ENCODE measurements around the gene ZNRF4. TPM values are rescaled to one million over a fixed set of nuclear protein-coding genes. Genes with fewer than 3 reads are reported as not detected.

The ZNRF4 gene
- total RNA-seq, 4 donors from 2014 or later: not detected

DNA sequence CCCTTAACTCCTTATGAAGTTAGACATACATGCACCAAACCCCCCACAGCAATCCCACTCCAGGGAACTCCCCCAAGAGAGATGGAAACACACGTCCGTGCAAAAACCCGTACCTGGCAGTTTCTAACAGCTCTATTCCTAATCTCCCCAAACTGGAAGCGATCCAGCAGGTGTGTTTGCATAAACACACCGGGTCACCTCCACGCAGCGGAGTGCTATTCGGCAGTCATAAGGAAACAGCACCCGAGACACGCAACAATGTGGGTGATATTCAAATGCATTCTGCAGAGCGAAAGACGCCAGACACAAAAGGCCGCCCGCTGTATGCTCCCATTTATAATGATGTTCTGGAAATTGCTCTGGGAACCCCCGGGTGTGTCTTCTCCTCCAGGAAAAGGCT is 6.8 kb upstream of the ZNRF4 start:
- H3K27me3 ChIP-seq: peaks cover 0 to 69% (median 3%) of the 10 kb centered on the region in 4 donors
- peaks cover 0 to 6% (median 0%) of the 10 kb centered on the region in 3 donors for H3K9me3 ChIP-seq
- WGBS, 2 donors: 20 to 23% methylated on average over 5 to 12 of the region's 15 CpGs
- no peak for DNase-seq
- intact Hi-C loops (cut with DNase I): no loop called here
- H3K27ac ChIP-seq: no peak overlapping the region
- no peaks in the 10 kb centered on the region for H3K36me3 ChIP-seq
- peaks cover 0 to 4% (median 0%) of the 10 kb centered on the region in 3 donors for H3K4me1 ChIP-seq
- H3K4me3 ChIP-seq: no peak overlapping the region
- TF ChIP-seq, protein P1, sequence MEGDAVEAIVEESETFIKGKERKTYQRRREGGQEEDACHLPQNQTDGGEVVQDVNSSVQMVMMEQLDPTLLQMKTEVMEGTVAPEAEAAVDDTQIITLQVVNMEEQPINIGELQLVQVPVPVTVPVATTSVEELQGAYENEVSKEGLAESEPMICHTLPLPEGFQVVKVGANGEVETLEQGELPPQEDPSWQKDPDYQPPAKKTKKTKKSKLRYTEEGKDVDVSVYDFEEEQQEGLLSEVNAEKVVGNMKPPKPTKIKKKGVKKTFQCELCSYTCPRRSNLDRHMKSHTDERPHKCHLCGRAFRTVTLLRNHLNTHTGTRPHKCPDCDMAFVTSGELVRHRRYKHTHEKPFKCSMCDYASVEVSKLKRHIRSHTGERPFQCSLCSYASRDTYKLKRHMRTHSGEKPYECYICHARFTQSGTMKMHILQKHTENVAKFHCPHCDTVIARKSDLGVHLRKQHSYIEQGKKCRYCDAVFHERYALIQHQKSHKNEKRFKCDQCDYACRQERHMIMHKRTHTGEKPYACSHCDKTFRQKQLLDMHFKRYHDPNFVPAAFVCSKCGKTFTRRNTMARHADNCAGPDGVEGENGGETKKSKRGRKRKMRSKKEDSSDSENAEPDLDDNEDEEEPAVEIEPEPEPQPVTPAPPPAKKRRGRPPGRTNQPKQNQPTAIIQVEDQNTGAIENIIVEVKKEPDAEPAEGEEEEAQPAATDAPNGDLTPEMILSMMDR (IDR thresholded peaks at IDR 0.05): no peak
- TF ChIP-seq POLR2A (IDR thresholded peaks at IDR 0.05): no peak

DNA sequence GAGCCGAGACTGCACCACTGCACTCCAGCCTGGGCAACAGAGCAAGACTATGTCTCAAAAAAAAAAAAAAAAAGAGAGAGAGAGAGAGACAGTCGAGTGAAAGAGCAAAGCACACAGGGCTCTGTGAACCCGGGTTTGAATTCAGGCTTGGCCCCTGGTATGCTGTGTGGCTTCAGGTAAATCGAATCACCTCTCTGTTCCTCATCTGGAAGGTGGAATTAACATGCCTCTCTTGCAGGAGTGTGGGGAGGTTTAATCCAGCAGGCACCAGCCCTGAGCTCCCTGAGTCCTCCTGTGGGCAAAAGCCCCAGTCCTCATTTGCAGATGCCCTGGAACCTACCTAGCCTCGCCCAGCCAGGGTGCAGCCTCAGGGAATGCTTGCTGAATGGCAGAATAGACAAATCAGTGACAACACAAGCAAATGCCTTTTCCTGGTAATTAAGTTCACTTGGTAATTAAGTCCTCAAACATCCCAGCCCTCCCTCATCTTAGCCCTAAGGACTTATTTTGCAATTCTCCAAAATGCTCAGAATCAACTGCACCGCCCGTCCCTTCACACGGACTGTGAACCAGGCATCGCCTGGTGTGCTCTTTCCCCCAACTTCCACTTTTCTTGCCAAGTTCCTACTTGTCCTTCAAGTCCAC is 4.6 kb upstream of the ZNRF4 start:
- no peak overlapping the region for H3K4me3 ChIP-seq
- no peak for TF ChIP-seq POLR2A (IDR thresholded peaks at IDR 0.05)
- TF ChIP-seq, protein P1 (IDR thresholded peaks at IDR 0.05): no peak
- peaks cover 0 to 4% (median 0%) of the 10 kb centered on the region in 3 donors for H3K4me1 ChIP-seq
- no peak overlapping the region for H3K27ac ChIP-seq
- intact Hi-C loops (cut with DNase I): no loop called here
- H3K9me3 ChIP-seq: peaks cover 0 to 6% (median 0%) of the 10 kb centered on the region in 3 donors
- 34% methylated on average over 8 to 9 of the region's 9 CpGs for WGBS, 2 donors
- no peak for DNase-seq
- peaks cover 0 to 69% (median 3%) of the 10 kb centered on the region in 4 donors for H3K27me3 ChIP-seq
- H3K36me3 ChIP-seq: no peaks in the 10 kb centered on the region

DNA sequence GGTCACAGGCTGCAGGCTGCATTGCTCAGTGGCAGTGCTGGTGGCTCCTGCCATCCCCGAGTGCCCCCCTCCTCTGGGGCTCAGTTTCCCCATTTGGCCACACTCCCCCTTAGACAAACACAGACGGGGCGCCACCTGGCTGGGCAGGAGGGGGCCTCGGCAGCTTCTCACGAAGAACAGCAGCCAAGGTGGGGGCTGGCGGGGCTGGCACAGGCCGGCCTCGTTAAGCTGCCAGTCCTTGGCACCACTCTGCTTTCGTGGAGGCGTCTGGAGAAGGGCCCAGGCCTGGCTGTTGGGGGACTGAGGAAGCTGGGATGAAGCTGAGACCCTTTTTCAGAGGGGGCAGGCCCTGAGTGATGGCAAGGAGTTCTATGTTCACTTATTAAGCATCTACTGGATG is 3.7 kb upstream of the ZNRF4 start:
- no peak for TF ChIP-seq POLR2A (IDR thresholded peaks at IDR 0.05)
- TF ChIP-seq, protein P1 (IDR thresholded peaks at IDR 0.05): no peak
- Histone ChIP-seq H3K27ac (no peak overlapping the region), H3K4me1 (peaks cover 0 to 4% (median 0%) of the 10 kb centered on the region in 3 donors), H3K36me3 (no peaks in the 10 kb centered on the region), H3K27me3 (peaks cover 0 to 69% (median 3%) of the 10 kb centered on the region in 4 donors), H3K9me3 (peaks cover 0 to 6% (median 0%) of the 10 kb centered on the region in 3 donors), H3K4me3 (no peak overlapping the region)
- WGBS, 2 donors: 32% methylated on average over 8 of the region's 10 CpGs; no CpG with 5 or more reads in 1 of the 2 donors
- intact Hi-C loops (cut with DNase I): no loop called here
- DNase-seq: no peak

DNA sequence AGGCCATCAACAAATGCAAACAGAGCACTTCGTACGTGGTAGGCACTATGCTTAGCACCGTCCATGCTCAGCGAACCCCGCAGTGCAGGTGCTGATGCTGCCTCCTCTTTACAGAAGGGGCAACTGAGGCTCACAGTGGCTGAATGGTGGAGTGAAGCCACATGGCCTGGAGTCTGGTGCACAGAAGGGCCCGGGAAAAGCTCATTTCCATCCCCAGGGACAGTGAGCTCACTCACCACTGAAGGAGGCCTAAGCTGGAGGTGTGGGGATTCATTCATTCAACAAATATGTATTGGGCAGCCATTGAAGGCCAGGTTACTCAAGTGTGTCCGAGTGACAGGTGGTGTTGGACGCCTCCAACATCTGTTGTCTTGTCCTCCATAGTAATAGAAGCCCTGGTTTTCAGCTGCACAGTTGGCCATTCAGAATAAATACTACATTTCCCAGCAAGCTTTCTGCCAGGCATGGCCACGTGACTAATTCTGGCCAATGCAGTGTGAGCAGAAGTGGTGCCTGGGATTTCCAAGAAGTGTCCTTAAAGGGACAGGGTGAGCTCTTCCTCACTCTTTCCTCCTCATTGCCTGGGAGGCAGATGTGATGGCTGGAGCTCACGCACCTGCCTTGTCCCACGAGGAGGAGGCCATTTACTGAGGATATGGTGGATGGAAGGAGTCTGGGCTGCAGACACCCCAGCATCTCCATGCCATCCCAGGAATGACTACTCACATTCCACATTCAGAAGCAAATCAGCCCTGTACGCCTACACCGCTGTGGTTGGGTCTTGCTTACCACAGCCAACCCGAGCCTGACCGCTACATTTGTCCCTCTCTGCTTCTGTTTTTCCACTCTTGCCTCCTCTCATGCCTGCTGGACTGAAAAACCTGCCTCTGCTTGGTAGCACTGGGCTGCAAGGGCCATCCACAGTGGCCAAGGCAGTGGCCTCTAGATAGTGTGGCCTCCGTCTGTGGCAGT is 2.3 kb upstream of the ZNRF4 start:
- DNase-seq: no peak

More for the DNA sequence above, 2.3 kb upstream of the ZNRF4 start:
- H3K27ac ChIP-seq: no peak overlapping the region
- H3K9me3 ChIP-seq: peaks cover 0 to 6% (median 0%) of the 10 kb centered on the region in 3 donors
- peaks cover 0 to 4% (median 0%) of the 10 kb centered on the region in 3 donors for H3K4me1 ChIP-seq
- whole genome bisulfite sequencing, 2 donors: 92 to 95% methylated on average over 7 to 9 of the region's 16 CpGs
- intact Hi-C loops (cut with DNase I): no loop called here
- H3K4me3 ChIP-seq: no peak overlapping the region
- no peaks in the 10 kb centered on the region for H3K36me3 ChIP-seq
- TF ChIP-seq POLR2A (IDR thresholded peaks at IDR 0.05): no peak
- TF ChIP-seq, protein P1 (IDR thresholded peaks at IDR 0.05): no peak
- H3K27me3 ChIP-seq: peaks cover 0 to 55% (median 3%) of the 10 kb centered on the region in 4 donors
